Measurements from ENCODE around the gene CEACAM7.
A peak's percentile ranks its signal among the peaks of the same experiment; 100 is the strongest.

Gene CEACAM7

DNA sequence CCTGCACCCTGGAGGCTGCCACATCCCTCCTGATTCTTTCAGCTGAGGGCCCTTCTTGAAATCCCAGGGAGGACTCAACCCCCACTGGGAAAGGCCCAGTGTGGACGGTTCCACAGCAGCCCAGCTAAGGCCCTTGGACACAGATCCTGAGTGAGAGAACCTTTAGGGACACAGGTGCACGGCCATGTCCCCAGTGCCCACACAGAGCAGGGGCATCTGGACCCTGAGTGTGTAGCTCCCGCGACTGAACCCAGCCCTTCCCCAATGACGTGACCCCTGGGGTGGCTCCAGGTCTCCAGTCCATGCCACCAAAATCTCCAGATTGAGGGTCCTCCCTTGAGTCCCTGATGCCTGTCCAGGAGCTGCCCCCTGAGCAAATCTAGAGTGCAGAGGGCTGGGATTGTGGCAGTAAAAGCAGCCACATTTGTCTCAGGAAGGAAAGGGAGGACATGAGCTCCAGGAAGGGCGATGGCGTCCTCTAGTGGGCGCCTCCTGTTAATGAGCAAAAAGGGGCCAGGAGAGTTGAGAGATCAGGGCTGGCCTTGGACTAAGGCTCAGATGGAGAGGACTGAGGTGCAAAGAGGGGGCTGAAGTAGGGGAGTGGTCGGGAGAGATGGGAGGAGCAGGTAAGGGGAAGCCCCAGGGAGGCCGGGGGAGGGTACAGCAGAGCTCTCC lies 13.5 kb upstream of the CEACAM7 start:
- no peaks in the 10 kb centered on the region for H3K27me3 ChIP-seq (ENCODE audit: insufficient read depth, poor library complexity, severe bottlenecking)
- H3K36me3 ChIP-seq (ENCODE audit: low read depth): no peaks in the 10 kb centered on the region
- TF ChIP-seq, protein P1, sequence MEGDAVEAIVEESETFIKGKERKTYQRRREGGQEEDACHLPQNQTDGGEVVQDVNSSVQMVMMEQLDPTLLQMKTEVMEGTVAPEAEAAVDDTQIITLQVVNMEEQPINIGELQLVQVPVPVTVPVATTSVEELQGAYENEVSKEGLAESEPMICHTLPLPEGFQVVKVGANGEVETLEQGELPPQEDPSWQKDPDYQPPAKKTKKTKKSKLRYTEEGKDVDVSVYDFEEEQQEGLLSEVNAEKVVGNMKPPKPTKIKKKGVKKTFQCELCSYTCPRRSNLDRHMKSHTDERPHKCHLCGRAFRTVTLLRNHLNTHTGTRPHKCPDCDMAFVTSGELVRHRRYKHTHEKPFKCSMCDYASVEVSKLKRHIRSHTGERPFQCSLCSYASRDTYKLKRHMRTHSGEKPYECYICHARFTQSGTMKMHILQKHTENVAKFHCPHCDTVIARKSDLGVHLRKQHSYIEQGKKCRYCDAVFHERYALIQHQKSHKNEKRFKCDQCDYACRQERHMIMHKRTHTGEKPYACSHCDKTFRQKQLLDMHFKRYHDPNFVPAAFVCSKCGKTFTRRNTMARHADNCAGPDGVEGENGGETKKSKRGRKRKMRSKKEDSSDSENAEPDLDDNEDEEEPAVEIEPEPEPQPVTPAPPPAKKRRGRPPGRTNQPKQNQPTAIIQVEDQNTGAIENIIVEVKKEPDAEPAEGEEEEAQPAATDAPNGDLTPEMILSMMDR (IDR thresholded peaks at IDR 0.05; ENCODE audit: poor library complexity, severe bottlenecking): no peak
- H3K9me3 ChIP-seq (ENCODE audit: severe bottlenecking): no peaks in the 10 kb centered on the region
- H3K4me1 ChIP-seq (ENCODE audit: insufficient read depth, poor library complexity, severe bottlenecking): no peaks in the 10 kb centered on the region
- H3K27ac ChIP-seq (ENCODE audit: poor library complexity, severe bottlenecking): no peak overlapping the region
- ATAC-seq (ENCODE audit: low read depth): no peak
- no peak overlapping the region for H3K4me3 ChIP-seq (ENCODE audit: severe bottlenecking)
- DNase-seq (ENCODE audit: low spot score): peak; percentile 31

DNA sequence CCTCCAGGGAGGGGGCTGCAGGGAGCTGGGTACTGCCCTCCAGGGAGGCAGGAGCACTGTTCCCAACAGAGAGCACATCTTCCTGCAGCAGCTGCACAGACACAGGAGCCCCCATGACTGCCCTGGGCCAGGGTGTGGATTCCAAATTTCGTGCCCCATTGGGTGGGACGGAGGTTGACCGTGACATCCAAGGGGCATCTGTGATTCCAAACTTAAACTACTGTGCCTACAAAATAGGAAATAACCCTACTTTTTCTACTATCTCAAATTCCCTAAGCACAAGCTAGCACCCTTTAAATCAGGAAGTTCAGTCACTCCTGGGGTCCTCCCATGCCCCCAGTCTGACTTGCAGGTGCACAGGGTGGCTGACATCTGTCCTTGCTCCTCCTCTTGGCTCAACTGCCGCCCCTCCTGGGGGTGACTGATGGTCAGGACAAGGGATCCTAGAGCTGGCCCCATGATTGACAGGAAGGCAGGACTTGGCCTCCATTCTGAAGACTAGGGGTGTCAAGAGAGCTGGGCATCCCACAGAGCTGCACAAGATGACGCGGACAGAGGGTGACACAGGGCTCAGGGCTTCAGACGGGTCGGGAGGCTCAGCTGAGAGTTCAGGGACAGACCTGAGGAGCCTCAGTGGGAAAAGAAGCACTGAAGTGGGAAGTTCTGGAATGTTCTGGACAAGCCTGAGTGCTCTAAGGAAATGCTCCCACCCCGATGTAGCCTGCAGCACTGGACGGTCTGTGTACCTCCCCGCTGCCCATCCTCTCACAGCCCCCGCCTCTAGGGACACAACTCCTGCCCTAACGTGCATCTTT lies 12.5 kb upstream of the CEACAM7 start:
- H3K4me1 ChIP-seq (ENCODE audit: insufficient read depth, poor library complexity, severe bottlenecking): no peaks in the 10 kb centered on the region
- peak; percentile 31 for DNase-seq (ENCODE audit: low spot score)

DNA sequence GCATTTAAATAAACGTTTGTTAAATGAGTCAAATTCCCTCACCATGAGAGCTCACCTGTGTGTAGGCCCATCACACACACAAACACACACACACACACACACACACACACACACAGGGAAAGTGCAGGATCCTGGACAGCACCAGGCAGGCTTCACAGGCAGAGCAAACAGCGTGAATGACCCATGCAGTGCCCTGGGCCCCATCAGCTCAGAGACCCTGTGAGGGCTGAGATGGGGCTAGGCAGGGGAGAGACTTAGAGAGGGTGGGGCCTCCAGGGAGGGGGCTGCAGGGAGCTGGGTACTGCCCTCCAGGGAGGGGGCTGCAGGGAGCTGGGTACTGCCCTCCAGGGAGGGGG lies 11.9 kb upstream of the CEACAM7 start:
- Histone ChIP-seq H3K9me3 (ENCODE audit: severe bottlenecking) (no peaks in the 10 kb centered on the region), H3K27ac (ENCODE audit: poor library complexity, severe bottlenecking) (no peak overlapping the region), H3K27me3 (ENCODE audit: insufficient read depth, poor library complexity, severe bottlenecking) (no peaks in the 10 kb centered on the region), H3K36me3 (ENCODE audit: low read depth) (no peaks in the 10 kb centered on the region), H3K4me1 (ENCODE audit: insufficient read depth, poor library complexity, severe bottlenecking) (no peaks in the 10 kb centered on the region), H3K4me3 (ENCODE audit: severe bottlenecking) (no peak overlapping the region)
- peak; percentile 18 for DNase-seq (ENCODE audit: low spot score)
- ATAC-seq (ENCODE audit: low read depth): no peak
- TF ChIP-seq, protein P1 (IDR thresholded peaks at IDR 0.05; ENCODE audit: poor library complexity, severe bottlenecking): no peak

More for the DNA sequence above, 12.5 kb upstream of the CEACAM7 start:
- H3K4me3 ChIP-seq (ENCODE audit: severe bottlenecking): no peak overlapping the region
- no peaks in the 10 kb centered on the region for H3K9me3 ChIP-seq (ENCODE audit: severe bottlenecking)
- ATAC-seq (ENCODE audit: low read depth): no peak
- no peaks in the 10 kb centered on the region for H3K36me3 ChIP-seq (ENCODE audit: low read depth)
- TF ChIP-seq, protein P1 (IDR thresholded peaks at IDR 0.05; ENCODE audit: poor library complexity, severe bottlenecking): no peak
- no peaks in the 10 kb centered on the region for H3K27me3 ChIP-seq (ENCODE audit: insufficient read depth, poor library complexity, severe bottlenecking)
- no peak overlapping the region for H3K27ac ChIP-seq (ENCODE audit: poor library complexity, severe bottlenecking)

DNA sequence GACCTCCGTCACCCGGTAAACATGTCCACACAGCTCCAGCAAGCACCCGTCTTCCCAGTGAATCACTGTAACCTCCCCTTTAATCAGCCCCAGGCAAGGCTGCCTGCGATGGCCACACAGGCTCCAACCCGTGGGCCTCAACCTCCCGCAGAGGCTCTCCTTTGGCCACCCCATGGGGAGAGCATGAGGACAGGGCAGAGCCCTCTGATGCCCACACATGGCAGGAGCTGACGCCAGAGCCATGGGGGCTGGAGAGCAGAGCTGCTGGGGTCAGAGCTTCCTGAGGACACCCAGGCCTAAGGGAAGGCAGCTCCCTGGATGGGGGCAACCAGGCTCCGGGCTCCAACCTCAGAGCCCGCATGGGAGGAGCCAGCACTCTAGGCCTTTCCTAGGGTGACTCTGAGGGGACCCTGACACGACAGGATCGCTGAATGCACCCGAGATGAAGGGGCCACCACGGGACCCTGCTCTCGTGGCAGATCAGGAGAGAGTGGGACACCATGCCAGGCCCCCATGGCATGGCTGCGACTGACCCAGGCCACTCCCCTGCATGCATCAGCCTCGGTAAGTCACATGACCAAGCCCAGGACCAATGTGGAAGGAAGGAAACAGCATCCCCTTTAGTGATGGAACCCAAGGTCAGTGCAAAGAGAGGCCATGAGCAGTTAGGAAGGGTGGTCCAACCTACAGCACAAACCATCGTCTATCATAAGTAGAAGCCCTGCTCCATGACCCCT lies 11.3 kb upstream of the CEACAM7 start:
- Histone ChIP-seq H3K27ac (ENCODE audit: poor library complexity, severe bottlenecking) (no peak overlapping the region), H3K27me3 (ENCODE audit: insufficient read depth, poor library complexity, severe bottlenecking) (no peaks in the 10 kb centered on the region), H3K9me3 (ENCODE audit: severe bottlenecking) (no peaks in the 10 kb centered on the region), H3K4me3 (ENCODE audit: severe bottlenecking) (no peak overlapping the region), H3K4me1 (ENCODE audit: insufficient read depth, poor library complexity, severe bottlenecking) (no peaks in the 10 kb centered on the region), H3K36me3 (ENCODE audit: low read depth) (no peaks in the 10 kb centered on the region)
- TF ChIP-seq, protein P1 (IDR thresholded peaks at IDR 0.05; ENCODE audit: poor library complexity, severe bottlenecking): no peak
- peak; percentile 41 for DNase-seq (ENCODE audit: low spot score)
- no peak for ATAC-seq (ENCODE audit: low read depth)

All from RWPE2 (cell line).